GM10266 (cell line): ENCODE data around the gene KRT4.

Experiments
- DNase-seq: peaks from one replicate; pipeline ENCODE4 v3.0.0; 2012; ENCODE audit errors: extremely low spot score
- TF ChIP-seq, protein P1 (sequence below): IDR thresholded peaks from 2 replicates; pipeline ENCODE4 v1.5.1; 2012; ENCODE audit warnings: mild to moderate bottlenecking, low read depth; ENCODE audit not compliant: control insufficient read depth, insufficient read depth; ENCODE audit errors: missing control alignments

KRT4 gene

DNA sequence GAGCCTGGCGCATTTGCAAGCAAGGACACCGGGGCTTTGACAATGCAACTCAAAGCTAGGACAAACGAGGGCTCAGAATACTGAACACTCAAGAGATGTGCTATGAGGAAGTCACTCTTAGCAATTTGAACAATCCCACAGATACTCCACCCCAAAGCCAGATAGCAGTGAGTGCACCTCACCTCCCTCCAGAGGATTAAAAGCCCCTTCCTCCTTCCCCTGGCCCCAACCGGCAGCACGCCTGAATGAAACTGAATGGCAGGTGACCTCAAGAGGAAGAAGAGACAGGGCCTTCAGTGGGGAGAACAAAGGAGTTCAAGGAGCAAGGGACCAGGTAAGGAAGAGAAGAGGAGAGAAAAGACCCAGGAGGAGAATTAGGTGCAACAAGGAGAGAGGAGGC lies 36.8 kb upstream of the KRT4 start:
- no peak for DNase-seq
- TF ChIP-seq, protein P1, sequence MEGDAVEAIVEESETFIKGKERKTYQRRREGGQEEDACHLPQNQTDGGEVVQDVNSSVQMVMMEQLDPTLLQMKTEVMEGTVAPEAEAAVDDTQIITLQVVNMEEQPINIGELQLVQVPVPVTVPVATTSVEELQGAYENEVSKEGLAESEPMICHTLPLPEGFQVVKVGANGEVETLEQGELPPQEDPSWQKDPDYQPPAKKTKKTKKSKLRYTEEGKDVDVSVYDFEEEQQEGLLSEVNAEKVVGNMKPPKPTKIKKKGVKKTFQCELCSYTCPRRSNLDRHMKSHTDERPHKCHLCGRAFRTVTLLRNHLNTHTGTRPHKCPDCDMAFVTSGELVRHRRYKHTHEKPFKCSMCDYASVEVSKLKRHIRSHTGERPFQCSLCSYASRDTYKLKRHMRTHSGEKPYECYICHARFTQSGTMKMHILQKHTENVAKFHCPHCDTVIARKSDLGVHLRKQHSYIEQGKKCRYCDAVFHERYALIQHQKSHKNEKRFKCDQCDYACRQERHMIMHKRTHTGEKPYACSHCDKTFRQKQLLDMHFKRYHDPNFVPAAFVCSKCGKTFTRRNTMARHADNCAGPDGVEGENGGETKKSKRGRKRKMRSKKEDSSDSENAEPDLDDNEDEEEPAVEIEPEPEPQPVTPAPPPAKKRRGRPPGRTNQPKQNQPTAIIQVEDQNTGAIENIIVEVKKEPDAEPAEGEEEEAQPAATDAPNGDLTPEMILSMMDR, result no peak

DNA sequence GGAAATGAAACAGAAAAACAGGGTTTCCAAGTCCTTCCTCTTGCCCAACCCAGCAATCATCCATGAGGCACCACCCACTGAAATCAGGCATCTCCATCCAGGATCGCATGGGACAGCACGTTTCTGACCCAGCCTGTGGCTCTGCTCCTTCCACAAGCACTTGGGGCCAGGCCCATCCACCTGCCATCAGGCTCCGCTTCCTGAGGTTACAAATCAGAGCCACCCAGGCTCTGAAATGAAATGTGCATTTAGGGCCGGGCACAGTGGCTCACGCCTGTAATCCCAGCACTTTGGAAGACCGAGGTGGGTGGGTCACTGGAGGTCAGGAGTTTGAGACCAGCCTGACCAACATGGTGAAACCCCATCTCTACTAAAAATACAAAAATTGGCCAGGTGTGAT lies 35.6 kb upstream of the KRT4 start:
- TF ChIP-seq, protein P1, result no peak
- no peak for DNase-seq

DNA sequence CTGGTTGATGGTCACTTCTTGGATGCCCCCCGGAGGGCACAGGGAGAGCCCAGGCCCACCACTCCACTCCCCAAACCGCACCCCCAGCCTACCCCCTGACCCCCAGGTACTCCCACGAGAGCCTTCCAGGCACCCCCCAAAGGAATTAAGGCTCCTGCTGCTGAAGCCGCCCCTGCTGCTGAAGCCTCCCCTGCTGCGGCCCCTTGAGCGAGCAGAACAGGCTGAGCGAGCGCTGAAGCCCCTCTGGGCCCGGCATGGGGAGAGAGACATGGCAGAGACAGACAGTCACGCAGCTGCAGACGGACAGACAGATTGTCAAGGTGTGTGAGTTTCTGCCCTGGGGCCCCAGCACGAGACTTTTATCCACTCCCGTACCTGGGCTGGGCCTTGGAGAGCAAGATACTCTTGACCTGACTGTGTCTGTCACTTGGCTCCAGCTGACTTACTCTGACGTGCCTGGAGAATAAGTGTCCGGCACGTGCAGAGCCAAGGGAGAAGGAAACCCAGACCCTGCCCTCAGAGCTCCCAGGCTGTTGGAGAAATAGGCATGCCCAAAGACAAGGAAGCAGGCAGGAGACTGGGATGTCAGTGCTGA lies 34.8 kb upstream of the KRT4 start, which contains the start of gene KRT78:
Gene KRT78 (minus strand): TSS at position 334 of the 595 bp plus-strand sequence. CDS start 64 bp downstream, at position 270.
- DNase-seq, result no peak
- TF ChIP-seq, protein P1, result no peak

DNA sequence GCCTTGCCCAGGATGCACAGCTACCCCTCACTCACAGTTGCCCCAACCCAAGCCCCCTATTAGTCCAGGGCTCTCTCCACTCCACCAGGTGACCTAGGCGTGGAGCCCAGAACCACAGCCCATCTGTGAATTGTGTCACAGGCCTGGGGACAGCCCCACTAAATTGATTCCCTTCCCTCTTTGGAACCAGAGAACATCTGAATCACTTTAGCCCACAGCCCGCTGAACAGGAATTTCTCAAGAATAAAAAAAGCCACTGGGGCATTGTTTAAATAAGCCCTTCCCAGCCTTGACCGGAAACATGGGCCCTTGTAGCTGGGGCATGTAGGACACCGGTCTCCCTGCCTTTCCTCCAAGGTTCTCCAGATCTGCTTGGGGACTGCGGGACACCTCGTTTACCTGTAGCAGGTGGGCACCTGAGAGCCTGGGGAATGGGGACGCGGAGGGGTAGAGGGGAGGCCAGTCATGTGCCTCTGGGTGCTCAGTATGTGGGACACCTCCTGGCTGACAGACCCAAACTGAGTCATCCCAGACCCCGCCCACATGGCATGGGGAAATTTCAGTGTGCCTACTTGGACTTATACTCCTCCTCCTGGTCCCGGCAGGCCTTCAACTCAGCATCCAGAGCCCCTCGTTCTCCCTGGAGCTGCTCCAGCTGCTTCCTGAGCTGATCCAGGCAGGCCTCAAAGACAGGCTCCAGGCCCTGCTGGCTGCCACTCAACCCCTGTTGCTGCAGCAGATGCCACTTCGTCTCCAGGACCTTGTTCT lies 33.6 kb upstream of the KRT4 start:
- DNase-seq, result no peak
- TF ChIP-seq, protein P1, result no peak

DNA sequence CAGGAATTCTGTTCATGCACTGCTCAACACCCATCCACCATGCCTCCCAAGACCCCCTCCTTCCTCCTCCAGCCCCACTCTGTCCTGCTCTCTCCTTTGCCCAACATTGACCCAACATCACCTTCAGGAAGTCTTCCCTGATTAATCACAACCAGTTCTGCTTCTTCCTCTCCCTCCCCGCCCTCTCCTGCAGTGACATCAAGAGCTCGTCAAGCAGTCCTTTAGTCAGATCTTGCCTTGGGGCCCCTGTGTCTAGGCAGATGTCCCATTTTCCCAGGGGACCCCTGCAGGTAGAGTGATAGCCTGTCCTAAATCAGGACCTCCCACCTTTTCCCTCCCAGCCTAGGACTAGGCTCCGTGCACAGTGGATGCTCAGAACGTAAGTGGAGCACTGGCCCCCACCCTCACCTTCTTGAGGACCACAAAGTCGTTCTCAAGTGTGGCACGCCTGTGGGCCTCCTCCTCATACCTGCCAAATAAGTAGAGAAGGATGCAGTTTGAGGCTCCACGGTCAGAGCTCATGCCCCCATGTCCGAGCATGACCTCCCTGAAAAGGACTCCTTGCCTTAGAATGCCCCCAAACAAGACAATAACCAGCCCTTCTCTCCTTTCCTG lies 32.5 kb upstream of the KRT4 start:
- TF ChIP-seq, protein P1, result no peak
- no peak for DNase-seq

DNA sequence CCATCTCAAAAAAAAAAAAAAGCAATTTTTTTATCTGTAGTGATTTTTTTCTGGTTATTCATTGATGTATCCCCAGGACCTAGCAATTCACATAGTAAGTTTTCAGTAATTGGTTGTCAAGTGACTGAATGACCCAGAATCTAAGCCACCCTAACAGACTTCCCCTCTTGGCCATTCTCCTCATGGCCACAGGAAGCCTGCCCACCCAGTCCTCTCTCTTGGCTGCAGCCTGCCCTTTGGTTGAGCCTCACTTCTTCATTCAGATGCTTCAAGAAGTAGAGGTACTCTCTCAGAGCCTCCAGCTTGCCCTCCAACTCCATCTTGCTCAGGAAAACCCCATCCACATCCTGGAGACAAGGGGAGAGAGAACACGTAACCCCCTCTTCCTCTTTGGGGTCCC lies 32.0 kb upstream of the KRT4 start:
- TF ChIP-seq, protein P1, result no peak
- DNase-seq, result no peak

DNA sequence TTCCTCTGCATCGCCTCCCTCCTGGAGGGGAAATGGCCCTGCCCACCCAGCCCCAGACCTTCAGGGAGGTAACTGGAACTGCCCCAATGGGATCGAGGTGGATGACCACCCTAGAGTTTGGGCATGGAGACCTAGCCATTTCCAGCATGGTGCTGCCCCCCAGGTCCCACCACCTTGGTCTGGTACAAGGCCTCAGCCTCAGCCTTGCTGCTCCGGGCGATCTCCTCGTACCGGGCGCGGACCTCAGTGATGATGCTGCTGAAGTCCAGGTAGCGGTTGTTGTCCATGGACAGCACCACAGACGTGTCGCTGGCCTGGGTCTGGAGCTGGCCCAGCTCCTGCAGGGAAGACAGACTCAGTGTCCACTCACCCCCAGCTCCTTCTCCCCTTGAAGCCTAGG lies 30.5 kb upstream of the KRT4 start:
- no peak for DNase-seq
- TF ChIP-seq, protein P1, result no peak
